ENCODE measurements around the gene SCN1B. TPM values are rescaled to one million over a fixed set of nuclear protein-coding genes. Genes with fewer than 3 reads are reported as not detected.
"Not testable (repeated sequence)": the region's sequence is repeated elsewhere in the genome, so short reads cannot be mapped to it uniquely, and the experiment has no call there.

Gene SCN1B
- total RNA-seq, 1 experiment from 2014 or later, result 4.0 TPM

- Histone ChIP-seq H3K27me3 (replicated peaks) (no peaks in the 10 kb centered on the region), H3K4me1 (replicated peaks) (peaks cover 8% of the 10 kb centered on the region), H3K4me3 (no peak overlapping the region), H3K9me3 (replicated peaks) (no peaks in the 10 kb centered on the region), H3K27ac (no peak overlapping the region), H3K36me3 (peaks cover 85% of the 10 kb centered on the region)
- no peak for DNase-seq (ENCODE audit: low read depth in 1 of 2, low spot score in 2 of 2)
Observed at GRCh38 chr19:35015954-35016351, 14.3 kb upstream of the SCN1B start.

GRCh38 chr19:35017507-35017906 is 12.8 kb upstream of the SCN1B start:
- no peak overlapping the region for H3K4me3 ChIP-seq
- H3K27ac ChIP-seq, result no peak overlapping the region
- peaks cover 7% of the 10 kb centered on the region for H3K4me1 ChIP-seq (replicated peaks)
- no peaks in the 10 kb centered on the region for H3K9me3 ChIP-seq (replicated peaks)
- no peaks in the 10 kb centered on the region for H3K27me3 ChIP-seq (replicated peaks)
- H3K36me3 ChIP-seq, result peaks cover 88% of the 10 kb centered on the region
- no peak for DNase-seq (ENCODE audit: low read depth in 1 of 2, low spot score in 2 of 2)

GRCh38 chr19:35018379-35018778 is 11.9 kb upstream of the SCN1B start:
- no peaks in the 10 kb centered on the region for H3K4me1 ChIP-seq (replicated peaks)
- no peak for DNase-seq (ENCODE audit: low read depth in 1 of 2, low spot score in 2 of 2)
- H3K4me3 ChIP-seq, result no peak overlapping the region
- no peak overlapping the region for H3K27ac ChIP-seq
- peaks cover 86% of the 10 kb centered on the region for H3K36me3 ChIP-seq
- no peaks in the 10 kb centered on the region for H3K27me3 ChIP-seq (replicated peaks)
- no peaks in the 10 kb centered on the region for H3K9me3 ChIP-seq (replicated peaks)

DNA sequence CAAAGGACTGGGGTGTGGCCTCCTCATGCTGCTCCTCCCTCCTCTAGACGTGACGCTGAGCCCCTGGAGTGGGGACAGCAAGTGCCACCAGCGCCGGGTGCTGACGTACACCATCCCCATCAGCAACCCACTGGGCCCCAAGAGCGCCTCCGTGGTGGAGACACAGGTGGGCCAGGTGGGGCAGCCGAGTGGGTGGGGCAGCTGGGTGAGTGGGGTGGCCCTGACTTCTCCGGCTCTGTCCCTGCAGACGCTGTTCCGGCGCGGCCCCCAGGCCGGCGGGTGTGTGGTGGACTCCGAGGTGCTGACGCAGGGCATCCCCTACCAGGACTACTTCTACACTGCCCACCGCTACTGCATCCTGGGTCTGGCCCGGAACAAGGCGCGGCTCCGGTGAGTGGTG is 11.1 kb upstream of the SCN1B start:
- Histone ChIP-seq H3K27ac (no peak overlapping the region), H3K4me3 (no peak overlapping the region), H3K36me3 (peaks cover 86% of the 10 kb centered on the region), H3K9me3 (replicated peaks) (no peaks in the 10 kb centered on the region), H3K4me1 (replicated peaks) (no peaks in the 10 kb centered on the region), H3K27me3 (replicated peaks) (no peaks in the 10 kb centered on the region)
- DNase-seq (ENCODE audit: low read depth in 1 of 2, low spot score in 2 of 2), result no peak

DNA sequence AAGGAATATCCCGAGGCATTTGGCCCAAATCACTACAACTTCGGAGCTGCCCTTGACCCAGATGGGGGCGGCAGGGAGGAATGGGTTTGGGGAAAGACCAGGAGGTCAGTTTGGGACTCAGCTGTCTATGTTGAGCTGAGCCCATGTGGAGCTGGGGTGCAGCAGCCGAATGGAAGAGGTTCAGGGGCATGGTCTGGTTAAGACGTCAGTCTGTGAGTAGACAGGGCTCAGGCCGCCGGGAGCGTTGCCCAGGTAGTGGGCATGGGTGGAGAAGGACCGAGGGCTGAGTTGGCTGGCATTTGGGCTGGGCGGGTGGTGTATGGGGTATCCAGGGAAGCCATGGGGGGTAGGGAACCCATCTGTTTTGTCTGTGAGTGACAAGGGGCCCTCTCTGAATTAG is 9.3 kb upstream of the SCN1B start:
- Histone ChIP-seq H3K4me3 (no peak overlapping the region), H3K27me3 (replicated peaks) (no peaks in the 10 kb centered on the region), H3K36me3 (peaks cover 83% of the 10 kb centered on the region), H3K9me3 (replicated peaks) (no peaks in the 10 kb centered on the region), H3K27ac (no peak overlapping the region), H3K4me1 (replicated peaks) (no peaks in the 10 kb centered on the region)
- DNase-seq (ENCODE audit: low read depth in 1 of 2, low spot score in 2 of 2), result no peak

DNA sequence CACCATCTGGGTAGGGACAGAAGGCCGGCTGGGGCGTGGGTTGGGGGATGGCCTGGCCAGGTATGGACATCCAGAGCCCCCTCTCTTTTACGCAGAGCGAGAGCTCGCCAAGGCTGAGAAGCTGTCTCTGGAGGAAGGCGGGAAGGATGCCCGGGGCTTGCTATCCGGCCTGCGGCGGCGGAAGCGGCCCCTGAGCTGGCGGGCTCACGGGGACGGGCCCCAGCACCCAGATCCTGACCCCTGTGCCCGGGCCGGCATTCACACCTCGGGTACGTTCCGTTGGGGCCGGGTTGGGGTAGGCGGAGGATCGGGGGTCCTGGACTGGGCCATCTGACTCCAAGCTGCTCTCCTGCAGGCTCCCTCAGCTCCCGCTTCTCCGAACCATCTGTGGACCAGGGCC is 8.7 kb upstream of the SCN1B start:
- H3K27ac ChIP-seq, result no peak overlapping the region
- no peaks in the 10 kb centered on the region for H3K9me3 ChIP-seq (replicated peaks)
- H3K4me1 ChIP-seq (replicated peaks), result no peaks in the 10 kb centered on the region
- H3K4me3 ChIP-seq, result no peak overlapping the region
- no peak for DNase-seq (ENCODE audit: low read depth in 1 of 2, low spot score in 2 of 2)
- peaks cover 85% of the 10 kb centered on the region for H3K36me3 ChIP-seq
- no peaks in the 10 kb centered on the region for H3K27me3 ChIP-seq (replicated peaks)

DNA sequence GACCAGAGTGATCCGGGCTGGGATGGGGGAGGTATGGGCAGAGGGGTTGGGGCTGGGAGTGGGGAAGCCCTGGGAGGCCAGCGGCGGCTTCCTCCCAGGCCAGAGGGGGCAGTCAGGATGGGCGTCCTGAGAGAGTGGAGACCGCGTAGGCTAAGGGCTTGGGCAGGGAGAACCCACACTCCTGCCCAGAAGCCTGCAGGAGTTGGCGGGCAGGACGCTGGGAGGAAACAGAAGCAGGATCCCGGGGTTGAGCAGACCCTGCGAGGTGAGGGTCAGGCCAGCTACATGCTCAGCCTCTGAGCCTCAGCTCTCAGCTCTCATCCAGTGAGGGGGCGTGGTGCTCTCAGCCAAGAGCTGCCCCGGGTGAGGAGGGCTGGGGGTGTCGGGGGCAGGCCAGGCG is 7.8 kb upstream of the SCN1B start:
- Histone ChIP-seq H3K36me3 (peaks cover 89% of the 10 kb centered on the region), H3K9me3 (replicated peaks) (no peaks in the 10 kb centered on the region)

DNA sequence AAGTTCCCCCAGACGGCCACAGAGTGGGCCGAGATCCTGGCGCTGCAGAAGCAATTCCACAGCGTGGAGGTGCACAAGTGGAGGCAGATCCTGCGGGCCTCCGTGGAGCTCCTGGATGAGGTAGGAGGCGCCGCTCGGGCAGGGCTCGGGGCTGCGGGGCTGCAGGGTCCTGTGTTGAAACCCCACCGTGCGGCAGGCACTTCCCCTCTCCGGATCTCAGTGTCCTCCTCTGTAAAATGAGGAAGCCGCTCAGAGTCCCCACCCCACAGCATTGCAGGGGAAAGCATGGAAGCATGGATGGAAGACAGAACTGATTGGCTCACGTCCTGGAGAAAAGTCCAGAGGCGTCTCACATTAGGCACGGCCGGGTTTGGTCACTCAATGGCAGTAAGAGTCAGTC is 6.8 kb upstream of the SCN1B start:
- DNase-seq (ENCODE audit: low read depth in 1 of 2, low spot score in 2 of 2), result no peak
- Histone ChIP-seq H3K36me3 (peaks cover 83% of the 10 kb centered on the region), H3K4me1 (replicated peaks) (no peaks in the 10 kb centered on the region), H3K27ac (no peak overlapping the region), H3K9me3 (replicated peaks) (no peaks in the 10 kb centered on the region), H3K4me3 (no peak overlapping the region), H3K27me3 (replicated peaks) (no peaks in the 10 kb centered on the region)

More for the DNA sequence above, 7.8 kb upstream of the SCN1B start:
- Histone ChIP-seq H3K27ac (no peak overlapping the region), H3K4me1 (replicated peaks) (no peaks in the 10 kb centered on the region), H3K27me3 (replicated peaks) (no peaks in the 10 kb centered on the region), H3K4me3 (no peak overlapping the region)
- no peak for DNase-seq (ENCODE audit: low read depth in 1 of 2, low spot score in 2 of 2)

DNA sequence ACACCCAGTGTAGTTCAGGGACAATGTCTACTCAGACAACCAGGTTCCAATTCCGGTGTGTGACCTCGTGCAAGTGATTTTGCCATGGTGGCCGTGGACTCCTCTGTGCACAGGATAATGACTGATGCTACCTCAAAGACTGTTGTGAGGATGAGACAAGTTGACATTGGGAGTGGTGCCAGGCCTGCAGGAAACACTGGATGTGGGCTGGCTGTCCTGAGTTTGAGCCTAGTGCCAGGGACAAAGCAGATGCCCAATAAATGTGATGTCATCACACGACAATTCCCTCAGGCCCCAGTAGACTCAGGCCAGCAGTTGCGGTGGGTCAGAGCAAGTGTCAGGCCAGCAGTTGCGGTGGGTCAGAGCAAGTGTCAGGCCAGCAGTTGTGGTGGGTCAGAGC is 6.2 kb upstream of the SCN1B start:
- H3K36me3 ChIP-seq, result peaks cover 76% of the 10 kb centered on the region
- H3K27ac ChIP-seq, result no peak overlapping the region
- no peaks in the 10 kb centered on the region for H3K4me1 ChIP-seq (replicated peaks)

GRCh38 chr19:35025969-35026368 is 4.3 kb upstream of the SCN1B start:
- Histone ChIP-seq H3K4me1 (replicated peaks) (peaks cover 11% of the 10 kb centered on the region), H3K27ac (no peak overlapping the region), H3K27me3 (replicated peaks) (peaks cover 2% of the 10 kb centered on the region; the same call in 1 of the 2 replicates), H3K9me3 (replicated peaks) (no peaks in the 10 kb centered on the region), H3K36me3 (peaks cover 61% of the 10 kb centered on the region), H3K4me3 (no peak overlapping the region)
- DNase-seq (ENCODE audit: low read depth in 1 of 2, low spot score in 2 of 2), result no peak

More for the DNA sequence above, 6.2 kb upstream of the SCN1B start:
- Histone ChIP-seq H3K27me3 (replicated peaks) (no peaks in the 10 kb centered on the region), H3K9me3 (replicated peaks) (no peaks in the 10 kb centered on the region), H3K4me3 (no peak overlapping the region)
- DNase-seq (ENCODE audit: low read depth in 1 of 2, low spot score in 2 of 2), result no peak

- Histone ChIP-seq H3K4me1 (replicated peaks) (peaks cover 15% of the 10 kb centered on the region), H3K4me3 (no peak overlapping the region), H3K27me3 (replicated peaks) (peaks cover 3% of the 10 kb centered on the region; the same call in 1 of the 2 replicates), H3K9me3 (replicated peaks) (no peaks in the 10 kb centered on the region), H3K36me3 (peaks cover 56% of the 10 kb centered on the region), H3K27ac (no peak overlapping the region)
- DNase-seq (ENCODE audit: low read depth in 1 of 2, low spot score in 2 of 2), result no peak
Observed at GRCh38 chr19:35026418-35026817, 3.9 kb upstream of the SCN1B start.

GRCh38 chr19:35027009-35027408 is 3.3 kb upstream of the SCN1B start:
- Histone ChIP-seq H3K4me1 (replicated peaks) (peaks cover 16% of the 10 kb centered on the region), H3K4me3 (no peak overlapping the region), H3K27ac (no peak overlapping the region), H3K9me3 (replicated peaks) (no peaks in the 10 kb centered on the region), H3K27me3 (replicated peaks) (peaks cover 3% of the 10 kb centered on the region; the same call in 1 of the 2 replicates), H3K36me3 (peaks cover 50% of the 10 kb centered on the region)
- no peak for DNase-seq (ENCODE audit: low read depth in 1 of 2, low spot score in 2 of 2)

GRCh38 chr19:35027851-35028599 is 2.2 kb upstream of the SCN1B start:
- peaks cover 16% of the 10 kb centered on the region for H3K4me1 ChIP-seq (replicated peaks)
- peaks cover 3% of the 10 kb centered on the region; the same call in 1 of the 2 replicates for H3K27me3 ChIP-seq (replicated peaks)
- H3K36me3 ChIP-seq, result peaks cover 42% of the 10 kb centered on the region
- H3K27ac ChIP-seq, result no peak overlapping the region
- H3K4me3 ChIP-seq, result no peak overlapping the region
- no peaks in the 10 kb centered on the region for H3K9me3 ChIP-seq (replicated peaks)
- DNase-seq (ENCODE audit: low read depth in 1 of 2, low spot score in 2 of 2), result no peak

GRCh38 chr19:35028600-35028885 is 1.7 kb upstream of the SCN1B start:
- DNase-seq (ENCODE audit: low read depth in 1 of 2, low spot score in 2 of 2); H3K27me3 ChIP-seq (replicated peaks); H3K27ac ChIP-seq; H3K4me3 ChIP-seq; H3K9me3 ChIP-seq (replicated peaks): not testable (repeated sequence)
- H3K4me1 ChIP-seq (replicated peaks), result peaks cover 16% of the 10 kb centered on the region
- H3K36me3 ChIP-seq, result peaks cover 37% of the 10 kb centered on the region

GRCh38 chr19:35029275-35029736 is 964 bp upstream of the SCN1B start:
- peaks cover 29% of the 10 kb centered on the region for H3K36me3 ChIP-seq
- H3K4me1 ChIP-seq (replicated peaks), result peaks cover 16% of the 10 kb centered on the region
- not testable (repeated sequence) for H3K27ac ChIP-seq; H3K4me3 ChIP-seq; H3K27me3 ChIP-seq (replicated peaks); DNase-seq (ENCODE audit: low read depth in 1 of 2, low spot score in 2 of 2); H3K9me3 ChIP-seq (replicated peaks)
